ENCODE data around the gene ATP4A. TPM values are rescaled to one million over a fixed set of nuclear protein-coding genes. Genes with fewer than 3 reads are reported as not detected.

ATP4A gene
- total RNA-seq, 1 donor from 2014 or later = not detected

- no peak overlapping the region for H3K4me3 ChIP-seq (ENCODE audit: insufficient read depth, low read depth, low read length)
- Mint-ChIP-seq H3K36me3 (ENCODE audit: low read depth, unreplicated experiment) (peaks cover 5% of the 10 kb centered on the region), H3K27me3 (ENCODE audit: low read depth, unreplicated experiment) (peaks cover 61% of the 10 kb centered on the region), H3K4me3 (ENCODE audit: unreplicated experiment) (no peak overlapping the region), H3K27ac (ENCODE audit: unreplicated experiment) (no peak overlapping the region), H3K9me3 (ENCODE audit: unreplicated experiment) (no peaks in the 10 kb centered on the region), H3K4me1 (ENCODE audit: low read depth, unreplicated experiment) (no peaks in the 10 kb centered on the region)
- H3K4me2 ChIP-seq (ENCODE audit: low read length) = no peak overlapping the region
- no peak for DNase-seq (ENCODE audit: low read depth)
- H3K9ac ChIP-seq (ENCODE audit: low read length) = no peak overlapping the region
- H3K27me3 ChIP-seq (ENCODE audit: insufficient read depth, low read length) = peaks cover 10% of the 10 kb centered on the region
- no peaks in the 10 kb centered on the region for H4K20me1 ChIP-seq (ENCODE audit: insufficient read depth, low read length)
- H3K9me3 ChIP-seq (ENCODE audit: insufficient read depth, low read depth, low read length) = no peaks in the 10 kb centered on the region
- H3K36me3 ChIP-seq (ENCODE audit: insufficient read depth, low read length) = no peaks in the 10 kb centered on the region
- H3K27ac ChIP-seq (ENCODE audit: low read depth, low read length) = no peak overlapping the region
- FAIRE-seq = no peak
- H2AFZ ChIP-seq (ENCODE audit: low read depth, low read length) = no peak overlapping the region
- H3K4me1 ChIP-seq (ENCODE audit: insufficient read depth, low read length) = peaks cover 2% of the 10 kb centered on the region
- TF ChIP-seq CTCF (IDR thresholded peaks at IDR 0.05; ENCODE audit: insufficient read depth, low read depth, low read length) (peak; percentile 23), EZH2 (IDR thresholded peaks at IDR 0.05; ENCODE audit: insufficient read depth, low read length) (no peak)
- no peaks in the 10 kb centered on the region for H3K79me2 ChIP-seq (ENCODE audit: insufficient read depth, low read length)
Measured at GRCh38 chr19:35555301-35556005, 8.0 kb downstream of the ATP4A start.

- Mint-ChIP-seq H3K9me3 (ENCODE audit: unreplicated experiment) (no peaks in the 10 kb centered on the region), H3K4me1 (ENCODE audit: low read depth, unreplicated experiment) (no peaks in the 10 kb centered on the region), H3K27me3 (ENCODE audit: low read depth, unreplicated experiment) (peaks cover 47% of the 10 kb centered on the region), H3K36me3 (ENCODE audit: low read depth, unreplicated experiment) (peaks cover 5% of the 10 kb centered on the region), H3K27ac (ENCODE audit: unreplicated experiment) (peak overlapping the region; percentile 21), H3K4me3 (ENCODE audit: unreplicated experiment) (no peak overlapping the region)
- DNase-seq (ENCODE audit: low read depth) (no peak), FAIRE-seq (no peak)
- TF ChIP-seq CTCF (IDR thresholded peaks at IDR 0.05; ENCODE audit: insufficient read depth, low read depth, low read length) (no peak), EZH2 (IDR thresholded peaks at IDR 0.05; ENCODE audit: insufficient read depth, low read length) (no peak)
- Histone ChIP-seq H3K9ac (ENCODE audit: low read length) (no peak overlapping the region), H3K27me3 (ENCODE audit: insufficient read depth, low read length) (peaks cover 8% of the 10 kb centered on the region), H3K79me2 (ENCODE audit: insufficient read depth, low read length) (no peaks in the 10 kb centered on the region), H3K36me3 (ENCODE audit: insufficient read depth, low read length) (no peaks in the 10 kb centered on the region), H3K27ac (ENCODE audit: low read depth, low read length) (no peak overlapping the region), H4K20me1 (ENCODE audit: insufficient read depth, low read length) (peaks cover 11% of the 10 kb centered on the region), H2AFZ (ENCODE audit: low read depth, low read length) (no peak overlapping the region), H3K4me3 (ENCODE audit: insufficient read depth, low read depth, low read length) (no peak overlapping the region), H3K9me3 (ENCODE audit: insufficient read depth, low read depth, low read length) (no peaks in the 10 kb centered on the region), H3K4me2 (ENCODE audit: low read length) (no peak overlapping the region), H3K4me1 (ENCODE audit: insufficient read depth, low read length) (peaks cover 2% of the 10 kb centered on the region)
Measured at GRCh38 chr19:35554076-35554475, 9.4 kb downstream of the ATP4A start.

GRCh38 chr19:35553385-35554000 is 10.0 kb downstream of the ATP4A start:
- Histone ChIP-seq H2AFZ (ENCODE audit: low read depth, low read length) (no peak overlapping the region), H3K4me1 (ENCODE audit: insufficient read depth, low read length) (peaks cover 2% of the 10 kb centered on the region), H3K79me2 (ENCODE audit: insufficient read depth, low read length) (no peaks in the 10 kb centered on the region), H3K27ac (ENCODE audit: low read depth, low read length) (no peak overlapping the region), H4K20me1 (ENCODE audit: insufficient read depth, low read length) (peaks cover 17% of the 10 kb centered on the region), H3K36me3 (ENCODE audit: insufficient read depth, low read length) (no peaks in the 10 kb centered on the region), H3K4me3 (ENCODE audit: insufficient read depth, low read depth, low read length) (no peak overlapping the region), H3K9ac (ENCODE audit: low read length) (no peak overlapping the region), H3K9me3 (ENCODE audit: insufficient read depth, low read depth, low read length) (no peaks in the 10 kb centered on the region), H3K4me2 (ENCODE audit: low read length) (no peak overlapping the region), H3K27me3 (ENCODE audit: insufficient read depth, low read length) (peaks cover 3% of the 10 kb centered on the region)
- Mint-ChIP-seq H3K27me3 (ENCODE audit: low read depth, unreplicated experiment) (peaks cover 42% of the 10 kb centered on the region), H3K27ac (ENCODE audit: unreplicated experiment) (no peak overlapping the region), H3K36me3 (ENCODE audit: low read depth, unreplicated experiment) (peaks cover 10% of the 10 kb centered on the region), H3K9me3 (ENCODE audit: unreplicated experiment) (no peaks in the 10 kb centered on the region), H3K4me1 (ENCODE audit: low read depth, unreplicated experiment) (no peaks in the 10 kb centered on the region), H3K4me3 (ENCODE audit: unreplicated experiment) (no peak overlapping the region)
- DNase-seq (ENCODE audit: low read depth) (no peak), FAIRE-seq (no peak)
- TF ChIP-seq EZH2 (IDR thresholded peaks at IDR 0.05; ENCODE audit: insufficient read depth, low read length) = no peak
- no peak for TF ChIP-seq CTCF (IDR thresholded peaks at IDR 0.05; ENCODE audit: insufficient read depth, low read depth, low read length)
